ENCODE measurements around the gene RNF224.
A peak's percentile ranks its signal among the peaks of the same experiment; 100 is the strongest.
"Not testable (repeated sequence)": the region's sequence is repeated elsewhere in the genome, so short reads cannot be mapped to it uniquely, and the experiment has no call there.

RNF224 gene

GRCh38 chr9:137228506-137228967 lies 1.2 kb downstream of the RNF224 start:
- no peak for DNase-seq (ENCODE audit: low spot score)

- DNase-seq (ENCODE audit: low spot score): no peak
These were observed 1.9 kb downstream of the RNF224 start for GRCh38 chr9:137228968-137229896.

GRCh38 chr9:137229903-137230704 lies 2.8 kb downstream of the RNF224 start:
- DNase-seq (ENCODE audit: low spot score): no peak

GRCh38 chr9:137230705-137231371 lies 3.5 kb downstream of the RNF224 start, which contains the start of gene SLC34A3:
Gene SLC34A3, plus strand, starts transcription at chr9:137230901. Its CDS starts 802 bp downstream, at chr9:137231703.
- DNase-seq (ENCODE audit: low spot score): no peak

GRCh38 chr9:137231372-137232039 lies 4.2 kb downstream of the RNF224 start:
- DNase-seq (ENCODE audit: low spot score): no peak

GRCh38 chr9:137232101-137232500 lies 4.8 kb downstream of the RNF224 start:
- DNase-seq (ENCODE audit: low spot score): no peak

- DNase-seq (ENCODE audit: low spot score): no peak
These were observed 5.2 kb downstream of the RNF224 start for GRCh38 chr9:137232510-137232909.

GRCh38 chr9:137233143-137233980 lies 6.1 kb downstream of the RNF224 start:
- DNase-seq (ENCODE audit: low spot score): no peak

GRCh38 chr9:137234055-137234697 lies 6.9 kb downstream of the RNF224 start:
- DNase-seq (ENCODE audit: low spot score): no peak

GRCh38 chr9:137234758-137235423 lies 7.6 kb downstream of the RNF224 start:
- no peak for DNase-seq (ENCODE audit: low spot score)

GRCh38 chr9:137235424-137236237 lies 8.3 kb downstream of the RNF224 start:
- no peak for DNase-seq (ENCODE audit: low spot score)

GRCh38 chr9:137236238-137236935 lies 9.1 kb downstream of the RNF224 start:
- DNase-seq (ENCODE audit: low spot score): peak; percentile 88

- DNase-seq (ENCODE audit: low spot score): no peak
These were observed 9.7 kb downstream of the RNF224 start for GRCh38 chr9:137236936-137237421.

- DNase-seq (ENCODE audit: low spot score): no peak
These were observed 10.7 kb downstream of the RNF224 start for GRCh38 chr9:137237759-137238726.

- not testable (repeated sequence) for DNase-seq (ENCODE audit: low spot score)
These were observed 12.4 kb downstream of the RNF224 start for GRCh38 chr9:137239541-137240200.

GRCh38 chr9:137240318-137240840 lies 13.1 kb downstream of the RNF224 start:
- peak; percentile 67 for DNase-seq (ENCODE audit: low spot score)
